NCI-H2196 (cell line): ENCODE data around the gene MT1G.
A peak's percentile ranks its signal among the peaks of the same experiment; 100 is the strongest.
"Not testable (repeated sequence)": the region's sequence is repeated elsewhere in the genome, so short reads cannot be mapped to it uniquely, and the experiment has no call there.

ENCODE experiments used
- DNase-seq: peaks from one replicate; lab custom pipeline; 2025; ENCODE audit not compliant: unreplicated experiment; lab: John Stamatoyannopoulos, UW

The MT1G gene

GRCh38 chr16:56684926-56685590 lies 17.2 kb upstream of the MT1G start:
- no peak for DNase-seq

DNA sequence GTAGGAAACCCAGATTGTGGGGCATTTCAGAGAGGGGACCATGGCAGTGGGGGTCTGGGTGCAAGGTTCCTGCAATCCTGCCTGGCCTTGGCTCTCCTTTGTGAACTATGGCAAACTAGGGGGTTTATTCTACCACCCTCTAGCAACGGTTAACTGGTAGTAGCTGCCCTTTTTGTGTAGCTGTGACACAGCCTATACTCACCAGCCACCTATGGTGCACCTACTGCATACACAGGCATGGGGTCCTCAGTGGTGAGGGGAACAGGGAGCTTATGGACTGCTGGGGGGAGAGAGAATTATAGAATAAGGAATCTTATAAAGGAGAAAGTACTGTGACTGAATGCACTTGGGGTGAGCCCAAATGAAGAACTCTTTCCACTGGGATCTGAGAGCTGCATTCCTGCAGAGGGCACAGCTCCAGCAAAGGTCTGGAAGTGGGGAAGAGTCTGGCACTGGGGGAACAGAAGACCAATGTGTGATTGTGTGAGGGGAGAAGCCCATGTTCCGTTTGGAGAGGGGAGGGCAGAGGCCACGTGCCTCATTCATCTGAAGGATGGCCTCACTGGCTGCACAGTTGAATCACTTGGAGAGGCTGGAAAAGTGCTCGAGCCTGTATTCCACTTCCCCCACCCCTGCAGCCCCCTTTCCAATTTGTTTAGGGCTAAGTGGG lies 16.5 kb upstream of the MT1G start:
- no peak for DNase-seq

DNA sequence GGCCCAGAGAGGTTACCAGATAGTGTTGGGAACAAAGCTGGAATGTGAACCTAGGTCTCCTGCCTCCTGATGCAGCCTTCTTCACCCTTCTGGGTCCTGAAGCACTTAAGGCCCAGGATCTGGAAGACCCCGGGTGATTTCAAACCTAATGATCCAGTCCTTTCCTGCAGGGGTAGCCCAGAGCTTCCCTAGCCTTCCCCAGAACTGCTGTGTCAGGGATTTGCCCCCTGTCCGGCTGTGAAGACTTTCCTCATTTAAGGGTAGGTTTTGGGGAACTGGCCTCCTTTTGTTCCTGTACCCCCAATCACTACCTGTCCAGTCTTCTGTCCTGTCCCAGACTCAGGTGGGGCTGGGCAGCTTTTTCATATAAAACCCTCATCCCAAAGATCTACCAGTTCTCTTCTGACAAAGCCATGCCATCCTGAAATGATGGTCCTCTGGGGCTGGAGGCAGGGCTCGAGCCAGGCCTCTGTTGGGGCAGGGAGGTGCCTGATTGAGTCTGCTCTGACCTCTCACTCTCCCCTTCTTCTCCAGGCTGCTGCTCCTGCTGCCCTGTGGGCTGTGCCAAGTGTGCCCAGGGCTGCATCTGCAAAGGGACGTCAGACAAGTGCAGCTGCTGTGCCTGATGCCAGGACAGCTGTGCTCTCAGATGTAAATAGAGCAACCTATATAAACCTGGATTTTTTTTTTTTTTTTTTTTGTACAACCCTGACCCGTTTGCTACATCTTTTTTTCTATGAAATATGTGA lies 15.7 kb upstream of the MT1G start:
- DNase-seq: no peak

GRCh38 chr16:56682703-56683397 lies 15.0 kb upstream of the MT1G start:
- no peak for DNase-seq

DNA sequence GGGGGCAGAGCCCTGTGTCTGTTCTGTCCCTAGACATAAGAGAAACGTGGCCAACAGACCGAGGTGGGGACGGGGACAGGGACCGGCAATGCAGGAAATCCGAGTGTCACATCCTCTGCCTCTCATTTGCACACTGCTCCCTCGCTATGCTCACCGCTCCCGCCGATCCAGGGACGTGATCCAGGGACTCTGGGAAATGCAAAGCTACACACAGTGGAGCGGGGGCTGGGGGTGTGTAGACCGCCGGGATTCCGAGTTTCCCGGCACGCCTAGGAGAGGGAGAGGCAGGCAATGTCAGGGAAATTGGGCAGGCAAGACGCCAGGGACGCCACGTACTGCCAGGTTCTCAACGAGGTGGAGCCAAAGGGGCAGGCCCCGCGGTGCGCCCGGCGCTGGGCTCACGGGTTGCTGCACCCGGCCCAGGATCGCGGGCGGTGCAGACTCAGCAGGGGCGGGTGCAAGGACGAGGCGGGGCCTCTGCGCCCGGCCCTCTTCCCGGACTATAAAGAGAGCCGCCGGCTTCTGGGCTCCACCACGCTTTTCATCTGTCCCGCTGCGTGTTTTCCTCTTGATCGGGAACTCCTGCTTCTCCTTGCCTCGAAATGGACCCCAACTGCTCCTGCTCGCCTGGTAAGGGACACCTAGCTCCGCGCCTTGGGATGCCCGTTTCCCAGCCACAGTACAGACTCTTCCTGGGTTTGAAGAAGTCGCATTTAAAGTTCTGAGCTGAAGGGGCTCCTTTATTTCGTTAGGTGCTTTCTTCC lies 14.3 kb upstream of the MT1G start, which contains the start of gene MT1X:
MT1X (plus strand) TSS at position 532 of the 764 bp plus-strand sequence; CDS start at position 603, 71 bp downstream.
- DNase-seq: peak; percentile 69

DNA sequence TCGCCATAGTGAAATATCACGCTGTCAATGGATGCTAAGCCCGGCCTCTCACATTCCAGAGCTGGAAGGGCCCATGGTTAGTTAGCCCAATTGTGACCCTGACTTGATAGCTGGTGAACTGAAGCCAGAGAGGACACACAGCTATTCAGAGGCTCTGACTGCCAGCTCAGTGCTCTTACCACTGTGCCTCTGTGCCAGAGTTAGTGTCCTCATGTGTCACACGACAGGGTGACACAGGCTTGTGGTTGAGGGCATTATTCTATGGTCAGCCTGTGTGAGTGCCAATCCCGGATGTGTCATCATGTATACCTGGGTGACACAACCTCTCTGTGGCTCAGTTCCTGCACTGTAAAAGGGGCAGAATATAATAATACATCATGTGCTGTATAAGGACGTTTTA lies 12.0 kb upstream of the MT1G start:
- DNase-seq: no peak

GRCh38 chr16:56679078-56679730 lies 11.3 kb upstream of the MT1G start:
- no peak for DNase-seq

DNA sequence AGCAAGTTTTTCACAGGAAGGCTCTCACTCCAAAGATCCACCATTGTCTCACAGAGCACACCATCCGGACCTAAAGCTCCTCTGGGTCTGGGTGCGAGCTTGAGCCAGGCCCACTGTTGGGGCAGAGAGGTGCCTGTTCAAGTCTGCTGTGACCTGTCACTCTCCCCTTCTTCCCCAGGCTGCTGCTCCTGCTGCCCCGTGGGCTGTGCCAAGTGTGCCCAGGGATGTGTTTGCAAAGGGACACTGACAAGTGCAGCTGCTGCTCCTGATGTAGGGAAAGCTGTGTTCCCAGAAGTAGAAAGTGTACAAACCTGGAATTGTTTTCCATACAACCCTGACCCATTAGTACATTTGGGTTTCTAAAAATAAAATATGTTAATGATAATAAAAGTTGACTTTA lies 9.6 kb upstream of the MT1G start:
- DNase-seq: no peak

DNA sequence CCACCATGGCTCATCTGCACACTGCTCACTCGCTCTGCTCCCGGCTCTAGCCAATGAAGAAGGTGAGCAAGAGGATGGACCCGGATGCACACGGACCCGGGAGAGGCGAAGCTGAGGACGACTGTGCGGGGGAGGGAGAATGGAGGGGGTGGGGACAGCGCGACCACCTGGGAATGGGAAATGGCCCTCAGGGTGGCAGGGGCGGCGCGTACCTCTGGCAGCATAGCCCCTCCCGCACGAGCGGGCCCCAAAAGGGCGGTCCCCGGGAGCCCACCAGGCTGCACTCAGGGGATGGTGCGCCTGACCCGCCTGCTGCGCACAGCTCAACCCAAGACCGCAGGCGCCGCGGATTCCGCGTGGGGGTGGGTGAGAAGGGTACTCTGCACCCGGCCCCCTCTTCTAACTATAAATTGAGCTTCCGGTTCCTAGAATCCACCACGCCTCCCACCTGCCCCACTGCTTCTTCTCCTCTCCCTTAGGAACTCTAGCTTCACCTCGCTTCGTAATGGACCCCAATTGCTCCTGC lies 7.9 kb upstream of the MT1G start:
- no peak for DNase-seq

DNA sequence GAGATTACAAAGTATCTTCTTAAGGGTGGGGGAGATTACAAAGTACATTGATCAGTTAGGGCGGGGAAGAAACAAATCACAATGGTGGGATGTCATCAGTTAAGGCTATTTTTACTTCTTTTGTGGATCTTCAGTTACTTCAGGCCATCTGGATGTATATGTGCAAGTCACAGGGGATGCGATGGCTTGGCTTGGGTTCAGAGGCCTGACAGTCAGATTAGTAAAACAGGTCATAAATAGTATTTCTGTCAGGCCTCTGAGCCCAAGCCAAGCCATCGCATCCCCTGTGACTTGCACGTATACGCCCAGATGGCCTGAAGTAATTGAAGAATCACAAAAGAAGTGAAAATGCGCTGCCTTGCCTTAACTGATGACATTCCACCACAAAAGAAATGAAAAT lies 6.7 kb upstream of the MT1G start:
- not testable (repeated sequence) for DNase-seq

DNA sequence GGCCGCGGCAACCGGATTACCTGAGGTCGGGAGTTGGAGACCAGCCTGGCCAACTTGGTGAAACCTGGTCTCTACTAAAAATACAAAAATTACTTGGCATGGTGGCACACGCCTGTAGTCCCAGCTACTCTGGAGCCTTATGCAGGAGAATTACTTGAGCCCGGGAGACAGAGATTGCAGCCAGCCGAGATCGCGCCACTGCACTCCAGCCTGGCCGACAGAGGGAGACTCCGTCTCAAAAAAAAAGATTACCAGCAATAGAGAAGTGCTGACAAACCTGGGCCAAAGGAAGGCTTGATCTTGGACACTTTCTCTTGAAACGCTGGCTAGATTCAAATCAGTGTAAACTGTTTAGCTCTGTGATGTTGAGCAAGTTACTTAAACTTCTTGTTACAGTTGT lies 6.1 kb upstream of the MT1G start:
- DNase-seq: no peak

DNA sequence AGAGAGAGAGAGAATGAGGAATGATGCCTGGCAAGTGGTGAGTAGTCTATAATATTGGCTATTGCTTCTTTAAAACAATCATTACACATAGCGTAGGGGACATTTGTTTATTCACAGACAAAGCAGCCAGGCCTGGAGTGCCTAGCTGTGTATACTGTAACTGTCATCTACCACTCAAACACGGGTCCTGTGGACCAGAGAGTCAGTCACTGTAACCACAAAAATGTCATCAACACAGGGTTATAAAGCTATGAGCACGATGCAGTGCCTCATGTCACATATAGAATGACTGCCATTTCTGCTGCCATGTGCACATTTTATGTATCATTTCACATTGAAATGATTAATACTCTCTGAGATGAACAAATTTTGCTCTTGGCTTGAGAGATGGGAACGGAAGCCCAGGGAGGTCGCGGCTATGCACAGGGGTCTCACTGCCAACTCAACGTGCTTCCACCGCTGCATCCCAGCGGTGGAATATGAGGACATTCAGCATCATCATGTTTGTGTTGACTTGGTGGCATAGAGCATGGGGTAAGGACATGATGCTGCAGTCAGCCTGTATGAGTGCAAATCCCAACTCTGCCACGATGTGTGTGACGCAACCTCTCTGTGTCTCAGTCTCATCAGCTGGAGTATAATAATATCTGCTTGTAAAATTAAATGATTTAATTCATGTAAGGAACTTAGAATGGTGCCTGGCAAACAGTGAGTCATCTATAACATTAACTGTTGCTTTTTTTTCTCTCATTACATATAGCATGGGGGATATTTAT lies 5.1 kb upstream of the MT1G start:
- no peak for DNase-seq

DNA sequence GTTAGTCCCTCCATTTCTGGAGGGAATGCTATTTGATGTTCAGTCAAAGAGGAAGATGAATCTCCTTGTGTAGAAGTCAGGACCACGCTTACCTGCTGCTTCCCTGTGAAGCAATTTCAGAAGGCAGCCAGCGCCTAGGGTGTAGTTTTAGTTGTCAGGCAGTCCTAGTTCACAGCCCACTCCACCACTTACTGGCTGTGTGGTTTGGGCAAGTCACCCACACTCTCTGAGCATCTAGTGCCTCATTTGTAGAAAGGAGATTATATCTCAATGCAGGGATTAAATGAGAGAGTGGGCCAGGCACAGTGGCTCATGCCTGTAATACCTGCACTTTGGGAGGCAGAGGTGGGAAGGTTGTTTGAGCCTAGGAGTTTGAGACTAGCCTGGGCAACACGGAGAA lies 4.3 kb upstream of the MT1G start:
- DNase-seq: not testable (repeated sequence)

- not testable (repeated sequence) for DNase-seq
Observed at GRCh38 chr16:56671691-56672090, 3.8 kb upstream of the MT1G start.

GRCh38 chr16:56670620-56670934 lies 2.7 kb upstream of the MT1G start:
- no peak for DNase-seq

DNA sequence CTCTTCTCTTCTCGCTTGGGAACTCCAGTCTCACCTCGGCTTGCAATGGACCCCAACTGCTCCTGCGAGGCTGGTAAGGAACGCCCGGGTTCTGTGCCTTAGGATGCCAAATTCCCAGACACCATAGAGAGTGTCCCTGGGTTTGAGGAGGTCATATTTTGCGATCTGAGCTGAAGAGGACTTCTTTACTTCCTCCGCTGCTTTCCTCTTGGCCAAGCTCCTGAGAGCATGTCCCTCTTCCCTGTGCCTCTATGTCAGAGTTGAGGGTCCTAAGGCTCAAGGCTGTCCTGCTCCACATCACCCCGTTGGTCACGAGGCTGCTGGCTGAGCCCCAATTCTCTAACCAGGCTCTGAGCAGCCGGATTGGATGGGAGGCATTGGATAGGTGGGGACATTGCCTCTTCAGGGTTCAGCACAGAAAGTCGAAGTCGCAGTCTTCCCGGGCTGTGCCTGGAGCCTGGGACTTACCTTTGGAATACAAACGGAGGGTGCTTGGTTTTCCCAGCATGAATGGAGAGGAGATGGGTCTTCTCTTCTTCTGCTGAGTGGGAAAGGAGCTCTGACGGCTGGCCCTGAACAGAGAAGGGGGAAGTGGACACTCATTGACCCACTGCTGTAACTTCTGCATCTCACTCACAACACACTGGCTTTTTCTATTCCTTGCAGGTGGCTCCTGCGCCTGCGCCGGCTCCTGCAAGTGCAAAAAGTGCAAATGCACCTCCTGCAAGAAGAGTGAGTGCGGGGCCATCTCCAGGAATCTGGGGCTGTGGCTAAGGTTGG lies 2.2 kb upstream of the MT1G start:
- DNase-seq: no peak

- no peak for DNase-seq
Observed at GRCh38 chr16:56669005-56669839, 1.4 kb upstream of the MT1G start, which contains the start of gene MT1H. TSS of gene MT1H (plus strand) at chr16:56669814. CDS start at chr16:56669885, 71 bp downstream.
